Measurements from ENCODE around the gene C1QL1. TPM values are rescaled to one million over a fixed set of nuclear protein-coding genes. Genes with fewer than 3 reads are reported as not detected.
A peak's percentile ranks its signal among the peaks of the same experiment; 100 is the strongest.

Gene C1QL1
- total RNA-seq: 10 to 100 TPM in 1 of 4 donors, 1 to 10 TPM in 3; 3.7 to 10.1 (median 6.3) TPM

GRCh38 chr17:44968225-44969143 is at the start of gene C1QL1:
Gene C1QL1 (minus strand): TSS chr17:44968303. CDS start chr17:44968048, 255 bp downstream.
- WGBS: 9% methylated on average over 56 of the region's 81 CpGs
- TF ChIP-seq POLR2A (IDR thresholded peaks at IDR 0.05; ENCODE audit: low read depth): no peak
- no peak for TF ChIP-seq EP300 (IDR thresholded peaks at IDR 0.05)
- peak in 1 of 3 experiments; percentile 23 for TF ChIP-seq CTCF (IDR thresholded peaks at IDR 0.05)
- TF ChIP-seq POLR2AphosphoS5 (IDR thresholded peaks at IDR 0.05): peak; percentile 29 to 39
- no peaks in the 10 kb centered on the region for H3K36me3 ChIP-seq
- H3K9me3 ChIP-seq: no peaks in the 10 kb centered on the region
- peak within 1 kb of the TSS; percentile 55 to 61 (median 56) for H3K4me3 ChIP-seq
- H3K4me1 ChIP-seq: peaks cover 23 to 49% (median 47%) of the 10 kb centered on the region in 4 donors
- DNase-seq (ENCODE audit: extremely low spot score): peak; percentile 94
- peaks cover 8 to 51% (median 21%) of the 10 kb centered on the region in 4 donors for H3K27me3 ChIP-seq
- H3K27ac ChIP-seq (replicated peaks in 1 of 4): peak within 1 kb of the TSS in 3 of 4 donors; percentile 32 to 87 (median 57)
- intact Hi-C loops (cut with DNase I): no loop called here

DNA sequence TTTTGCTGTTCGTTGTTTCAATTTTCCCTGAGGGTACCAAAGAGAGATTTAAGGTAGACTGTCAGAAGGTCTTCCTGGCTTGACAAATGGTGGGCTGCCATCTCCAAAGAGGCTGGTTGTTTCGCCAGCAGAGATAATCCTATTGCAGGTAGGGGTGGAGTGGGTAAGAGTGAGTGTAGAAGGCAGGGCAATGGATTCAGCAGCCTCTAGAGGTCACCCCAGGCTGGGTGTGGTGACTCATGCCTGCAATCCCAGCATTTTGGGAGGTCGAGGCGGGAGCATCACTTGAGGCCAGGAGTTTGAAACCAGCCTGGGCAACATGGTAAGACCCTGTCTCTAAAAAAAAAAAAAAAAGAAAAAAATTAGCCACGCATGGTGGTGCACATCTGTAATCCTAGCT is 48.7 kb upstream of the C1QL1 start:
- Histone ChIP-seq H3K4me1 (peaks cover 36 to 56% (median 49%) of the 10 kb centered on the region in 4 donors), H3K9me3 (no peaks in the 10 kb centered on the region), H3K4me3 (no peak overlapping the region), H3K27ac (replicated peaks in 1 of 4) (no peak overlapping the region), H3K36me3 (no peaks in the 10 kb centered on the region), H3K27me3 (no peaks in the 10 kb centered on the region)
- intact Hi-C loops (cut with DNase I): no loop called here
- no peak for DNase-seq (ENCODE audit: extremely low spot score)
- TF ChIP-seq POLR2A (IDR thresholded peaks at IDR 0.05; ENCODE audit: low read depth): no peak
- TF ChIP-seq CTCF (IDR thresholded peaks at IDR 0.05): peak in 2 of 3 experiments; percentile 9 to 17
- WGBS: 80% methylated on average over 5 of the region's 5 CpGs

DNA sequence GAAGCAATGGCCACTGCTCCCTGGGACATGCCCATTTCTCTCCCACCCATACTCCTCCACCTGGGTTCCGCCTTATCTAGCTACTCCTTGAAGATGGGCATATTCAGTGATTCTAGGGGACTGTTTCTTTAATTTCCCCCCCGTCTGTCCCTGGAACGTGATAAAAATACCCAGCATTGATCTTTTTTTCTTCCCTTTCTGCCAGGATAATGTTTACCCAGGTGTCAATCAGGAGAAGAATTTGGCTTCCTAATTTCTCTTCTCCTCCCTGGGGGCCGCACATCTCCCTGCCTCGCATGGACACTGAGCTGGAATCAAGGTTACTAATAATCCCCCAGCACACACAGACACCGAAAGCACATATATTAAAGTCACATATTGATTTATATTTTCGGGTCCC is 48.1 kb upstream of the C1QL1 start:
- no peak for TF ChIP-seq POLR2AphosphoS5 (IDR thresholded peaks at IDR 0.05)
- no peak for TF ChIP-seq POLR2A (IDR thresholded peaks at IDR 0.05; ENCODE audit: low read depth)
- no peak for TF ChIP-seq CTCF (IDR thresholded peaks at IDR 0.05)
- TF ChIP-seq EP300 (IDR thresholded peaks at IDR 0.05): no peak
- no peak for DNase-seq (ENCODE audit: extremely low spot score)
- H3K27ac ChIP-seq (replicated peaks in 1 of 4): no peak overlapping the region
- intact Hi-C loops (cut with DNase I): no loop called here
- no peaks in the 10 kb centered on the region for H3K9me3 ChIP-seq
- H3K27me3 ChIP-seq: no peaks in the 10 kb centered on the region
- no peaks in the 10 kb centered on the region for H3K36me3 ChIP-seq
- H3K4me3 ChIP-seq: no peak overlapping the region
- peaks cover 31 to 50% (median 43%) of the 10 kb centered on the region in 4 donors for H3K4me1 ChIP-seq
- 61% methylated on average over 7 of the region's 7 CpGs for WGBS

DNA sequence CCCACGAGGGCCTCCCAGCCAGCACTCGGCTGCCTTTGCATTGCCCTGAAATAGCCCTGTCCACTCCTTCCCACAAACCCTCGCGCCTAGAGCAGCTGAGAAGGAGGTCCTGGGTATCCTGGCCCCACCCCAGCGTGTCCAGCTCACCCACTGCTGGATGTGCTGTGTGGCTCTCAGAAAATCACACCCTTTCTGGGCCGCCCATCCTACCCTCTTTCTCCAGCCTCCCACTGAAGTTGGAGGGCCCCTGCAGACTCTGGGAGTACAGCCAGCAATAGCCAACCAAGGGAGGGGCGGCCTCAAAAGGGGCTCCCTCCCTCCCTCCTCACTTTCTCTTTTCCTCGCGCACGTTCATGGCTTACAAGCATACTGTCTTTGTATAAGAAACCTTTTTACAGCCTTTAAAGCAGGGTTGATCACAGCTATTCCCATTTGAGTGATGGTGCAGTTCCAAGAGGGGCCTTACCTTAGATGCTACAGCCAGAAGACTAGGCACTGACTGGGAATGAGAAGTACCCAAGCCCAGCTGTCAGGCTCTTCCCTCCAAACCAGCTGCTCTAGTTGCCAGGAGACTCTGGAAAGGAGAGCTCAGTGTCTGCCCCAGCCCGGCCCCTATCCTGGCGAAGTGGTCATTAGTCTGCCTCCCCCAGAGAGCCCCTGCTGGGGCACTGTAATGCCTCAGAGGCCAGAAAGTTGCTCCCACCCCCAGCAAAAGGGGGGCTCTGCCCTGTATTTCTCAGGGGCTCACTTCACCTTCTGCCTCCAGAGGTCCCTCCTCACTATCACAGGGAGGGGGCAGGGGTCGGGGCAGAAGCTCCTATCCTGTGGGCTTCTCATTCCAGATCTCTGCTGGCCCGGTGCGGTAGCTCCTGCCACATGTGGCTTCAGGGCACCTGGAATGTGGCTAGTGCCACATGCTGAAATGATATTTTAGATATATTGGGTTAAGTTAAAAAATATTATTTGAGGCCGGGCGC is 45.2 kb upstream of the C1QL1 start:
- intact Hi-C loops (cut with DNase I): no loop called here
- Histone ChIP-seq H3K4me3 (no peak overlapping the region), H3K36me3 (no peaks in the 10 kb centered on the region), H3K4me1 (peaks cover 8 to 22% (median 16%) of the 10 kb centered on the region in 4 donors), H3K27me3 (no peaks in the 10 kb centered on the region), H3K9me3 (no peaks in the 10 kb centered on the region), H3K27ac (replicated peaks in 1 of 4) (peak overlapping the region; percentile 6 to 31 (median 26))
- DNase-seq (ENCODE audit: extremely low spot score): no peak
- TF ChIP-seq POLR2AphosphoS5 (IDR thresholded peaks at IDR 0.05): peak in 1 of 2 donors; percentile 31
- TF ChIP-seq POLR2A (IDR thresholded peaks at IDR 0.05; ENCODE audit: low read depth): no peak
- WGBS: 52% methylated on average over 12 of the region's 17 CpGs
